ENCODE data around the gene ATG13.

DNA sequence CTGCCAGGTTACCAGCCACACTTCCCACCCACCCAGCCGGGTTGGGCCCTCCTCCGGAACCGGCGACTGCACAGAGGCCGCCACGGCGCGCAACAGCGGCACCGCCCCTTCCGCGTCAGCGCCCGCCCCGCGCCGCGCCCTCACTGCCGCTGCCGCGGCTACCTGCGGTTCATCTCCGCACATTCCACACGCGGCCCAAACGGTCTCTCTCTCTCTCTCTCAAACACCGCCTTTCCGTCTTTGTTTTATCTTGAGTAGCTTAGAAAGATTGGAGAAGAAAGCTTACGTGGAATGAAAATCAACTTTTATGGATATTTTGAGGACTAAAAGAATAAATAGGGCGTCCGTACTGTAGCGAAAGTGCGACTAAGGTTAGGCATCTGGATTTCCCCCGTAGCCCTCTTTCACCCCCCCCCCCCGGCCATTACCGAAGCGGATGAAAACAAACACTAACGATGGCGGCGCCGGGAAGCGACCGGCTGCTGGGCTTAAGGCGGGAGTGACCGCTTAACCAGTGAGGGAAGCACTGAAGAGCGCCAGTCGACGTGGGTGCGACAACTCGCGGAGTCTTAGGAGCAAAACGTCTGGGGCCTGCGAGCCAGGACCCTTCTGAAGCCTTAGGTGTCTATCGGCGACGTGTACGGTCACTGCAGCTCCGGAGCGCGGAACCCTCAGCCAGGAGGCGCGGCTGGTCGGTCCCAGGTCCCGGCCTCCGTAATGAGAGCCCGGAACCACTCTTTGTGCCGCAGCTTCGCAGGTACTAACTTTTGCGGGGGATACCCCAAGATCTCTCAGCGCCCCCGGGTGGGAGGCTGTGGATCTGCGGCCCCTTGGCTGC is at the start of gene ATG13, which contains the start of gene HARBI1:
- TF ChIP-seq ZNF274 (IDR thresholded peaks at IDR 0.05; ENCODE audit: low read length) (no peak), ZNF274 (tag by site-specific recombination; IDR thresholded peaks at IDR 0.05; ENCODE audit: borderline replicate concordance) (no peak), ZNF48 (tag by site-specific recombination; IDR thresholded peaks at IDR 0.05) (no peak), ZNF501 (tag by site-specific recombination; IDR thresholded peaks at IDR 0.05) (no peak), ZNF239 (tag by site-specific recombination; IDR thresholded peaks at IDR 0.05) (no peak)
- TF ChIP-seq, protein P1, sequence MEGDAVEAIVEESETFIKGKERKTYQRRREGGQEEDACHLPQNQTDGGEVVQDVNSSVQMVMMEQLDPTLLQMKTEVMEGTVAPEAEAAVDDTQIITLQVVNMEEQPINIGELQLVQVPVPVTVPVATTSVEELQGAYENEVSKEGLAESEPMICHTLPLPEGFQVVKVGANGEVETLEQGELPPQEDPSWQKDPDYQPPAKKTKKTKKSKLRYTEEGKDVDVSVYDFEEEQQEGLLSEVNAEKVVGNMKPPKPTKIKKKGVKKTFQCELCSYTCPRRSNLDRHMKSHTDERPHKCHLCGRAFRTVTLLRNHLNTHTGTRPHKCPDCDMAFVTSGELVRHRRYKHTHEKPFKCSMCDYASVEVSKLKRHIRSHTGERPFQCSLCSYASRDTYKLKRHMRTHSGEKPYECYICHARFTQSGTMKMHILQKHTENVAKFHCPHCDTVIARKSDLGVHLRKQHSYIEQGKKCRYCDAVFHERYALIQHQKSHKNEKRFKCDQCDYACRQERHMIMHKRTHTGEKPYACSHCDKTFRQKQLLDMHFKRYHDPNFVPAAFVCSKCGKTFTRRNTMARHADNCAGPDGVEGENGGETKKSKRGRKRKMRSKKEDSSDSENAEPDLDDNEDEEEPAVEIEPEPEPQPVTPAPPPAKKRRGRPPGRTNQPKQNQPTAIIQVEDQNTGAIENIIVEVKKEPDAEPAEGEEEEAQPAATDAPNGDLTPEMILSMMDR (tag by site-specific recombination; IDR thresholded peaks at IDR 0.05), result peak; percentile 72; the same call in 1 of the 2 replicates
- TF ChIP-seq, protein P2, sequence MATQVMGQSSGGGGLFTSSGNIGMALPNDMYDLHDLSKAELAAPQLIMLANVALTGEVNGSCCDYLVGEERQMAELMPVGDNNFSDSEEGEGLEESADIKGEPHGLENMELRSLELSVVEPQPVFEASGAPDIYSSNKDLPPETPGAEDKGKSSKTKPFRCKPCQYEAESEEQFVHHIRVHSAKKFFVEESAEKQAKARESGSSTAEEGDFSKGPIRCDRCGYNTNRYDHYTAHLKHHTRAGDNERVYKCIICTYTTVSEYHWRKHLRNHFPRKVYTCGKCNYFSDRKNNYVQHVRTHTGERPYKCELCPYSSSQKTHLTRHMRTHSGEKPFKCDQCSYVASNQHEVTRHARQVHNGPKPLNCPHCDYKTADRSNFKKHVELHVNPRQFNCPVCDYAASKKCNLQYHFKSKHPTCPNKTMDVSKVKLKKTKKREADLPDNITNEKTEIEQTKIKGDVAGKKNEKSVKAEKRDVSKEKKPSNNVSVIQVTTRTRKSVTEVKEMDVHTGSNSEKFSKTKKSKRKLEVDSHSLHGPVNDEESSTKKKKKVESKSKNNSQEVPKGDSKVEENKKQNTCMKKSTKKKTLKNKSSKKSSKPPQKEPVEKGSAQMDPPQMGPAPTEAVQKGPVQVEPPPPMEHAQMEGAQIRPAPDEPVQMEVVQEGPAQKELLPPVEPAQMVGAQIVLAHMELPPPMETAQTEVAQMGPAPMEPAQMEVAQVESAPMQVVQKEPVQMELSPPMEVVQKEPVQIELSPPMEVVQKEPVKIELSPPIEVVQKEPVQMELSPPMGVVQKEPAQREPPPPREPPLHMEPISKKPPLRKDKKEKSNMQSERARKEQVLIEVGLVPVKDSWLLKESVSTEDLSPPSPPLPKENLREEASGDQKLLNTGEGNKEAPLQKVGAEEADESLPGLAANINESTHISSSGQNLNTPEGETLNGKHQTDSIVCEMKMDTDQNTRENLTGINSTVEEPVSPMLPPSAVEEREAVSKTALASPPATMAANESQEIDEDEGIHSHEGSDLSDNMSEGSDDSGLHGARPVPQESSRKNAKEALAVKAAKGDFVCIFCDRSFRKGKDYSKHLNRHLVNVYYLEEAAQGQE (tag by site-specific recombination; IDR thresholded peaks at IDR 0.05), result no peak
- TF ChIP-seq, protein P3, sequence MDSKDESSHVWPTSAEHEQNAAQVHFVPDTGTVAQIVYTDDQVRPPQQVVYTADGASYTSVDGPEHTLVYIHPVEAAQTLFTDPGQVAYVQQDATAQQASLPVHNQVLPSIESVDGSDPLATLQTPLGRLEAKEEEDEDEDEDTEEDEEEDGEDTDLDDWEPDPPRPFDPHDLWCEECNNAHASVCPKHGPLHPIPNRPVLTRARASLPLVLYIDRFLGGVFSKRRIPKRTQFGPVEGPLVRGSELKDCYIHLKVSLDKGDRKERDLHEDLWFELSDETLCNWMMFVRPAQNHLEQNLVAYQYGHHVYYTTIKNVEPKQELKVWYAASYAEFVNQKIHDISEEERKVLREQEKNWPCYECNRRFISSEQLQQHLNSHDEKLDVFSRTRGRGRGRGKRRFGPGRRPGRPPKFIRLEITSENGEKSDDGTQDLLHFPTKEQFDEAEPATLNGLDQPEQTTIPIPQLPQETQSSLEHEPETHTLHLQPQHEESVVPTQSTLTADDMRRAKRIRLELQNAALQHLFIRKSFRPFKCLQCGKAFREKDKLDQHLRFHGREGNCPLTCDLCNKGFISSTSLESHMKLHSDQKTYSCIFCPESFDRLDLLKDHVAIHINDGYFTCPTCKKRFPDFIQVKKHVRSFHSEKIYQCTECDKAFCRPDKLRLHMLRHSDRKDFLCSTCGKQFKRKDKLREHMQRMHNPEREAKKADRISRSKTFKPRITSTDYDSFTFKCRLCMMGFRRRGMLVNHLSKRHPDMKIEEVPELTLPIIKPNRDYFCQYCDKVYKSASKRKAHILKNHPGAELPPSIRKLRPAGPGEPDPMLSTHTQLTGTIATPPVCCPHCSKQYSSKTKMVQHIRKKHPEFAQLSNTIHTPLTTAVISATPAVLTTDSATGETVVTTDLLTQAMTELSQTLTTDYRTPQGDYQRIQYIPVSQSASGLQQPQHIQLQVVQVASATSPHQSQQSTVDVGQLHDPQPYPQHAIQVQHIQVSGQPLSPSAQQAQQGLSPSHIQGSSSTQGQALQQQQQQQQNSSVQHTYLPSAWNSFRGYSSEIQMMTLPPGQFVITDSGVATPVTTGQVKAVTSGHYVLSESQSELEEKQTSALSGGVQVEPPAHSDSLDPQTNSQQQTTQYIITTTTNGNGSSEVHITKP (tag by site-specific recombination; IDR thresholded peaks at IDR 0.05), result peak; percentile 82

Data from HEK293 (cell line).